HG03565 (cell line): ENCODE results near the gene NRG2.

Source experiments
- ATAC-seq: cut with Tn5 transposase; IDR thresholded peaks from one replicate; pipeline ENCODE4 v1.9.1; 2021; ENCODE audit warnings: mild to moderate bottlenecking, moderate library complexity; ENCODE audit not compliant: unreplicated experiment

NRG2 gene

GRCh38 chr5:139805545-139805944 lies 237.6 kb downstream of the NRG2 start:
- no peak for ATAC-seq

GRCh38 chr5:139804800-139805397 lies 238.2 kb downstream of the NRG2 start:
- ATAC-seq, result no peak

- no peak for ATAC-seq
These were observed 239.1 kb downstream of the NRG2 start for GRCh38 chr5:139803978-139804377.

- ATAC-seq, result no peak
These were observed 243.7 kb downstream of the NRG2 start for GRCh38 chr5:139799359-139799758.

- ATAC-seq, result no peak
These were observed 244.2 kb downstream of the NRG2 start for GRCh38 chr5:139798883-139799282.

- ATAC-seq, result no peak
These were observed 245.1 kb downstream of the NRG2 start for GRCh38 chr5:139797856-139798510.

GRCh38 chr5:139797335-139797734 lies 245.8 kb downstream of the NRG2 start:
- ATAC-seq, result no peak
